DOHH2 (cell line): ENCODE results near the gene ZNF474.

Experiments
- H3F3A ChIP-seq: fragments of 200-600 bp; sonication (generic), shearing (Covaris generic); 2 replicates; pipeline ENCODE4 v1.6.0; 2016; ENCODE audit warnings: antibody characterized with exemption, mild to moderate bottlenecking; ENCODE audit not compliant: control insufficient read depth, insufficient read depth
- H3K27ac ChIP-seq: fragments of 200-600 bp; sonication (generic); 2 replicates; pipeline ENCODE4 v1.5.1; 2014; ENCODE audit warnings: low read depth, mild to moderate bottlenecking, low read length, moderate library complexity
- H3K27me3 ChIP-seq: fragments of 200-600 bp; sonication (generic); 2 replicates; pipeline ENCODE4 v1.6.1; 2014; ENCODE audit warnings: mild to moderate bottlenecking, low read length, mixed read lengths; ENCODE audit not compliant: control insufficient read depth
- H3K36me3 ChIP-seq: fragments of 200-600 bp; sonication (generic); 2 replicates; pipeline ENCODE4 v1.6.1; 2014; ENCODE audit warnings: mild to moderate bottlenecking, low read length, moderate library complexity, mixed read lengths; ENCODE audit not compliant: control insufficient read depth
- H3K4me1 ChIP-seq: fragments of 200-600 bp; sonication (generic); 2 replicates; pipeline ENCODE4 v1.6.1; 2014; ENCODE audit warnings: mild to moderate bottlenecking, low read length, mixed read lengths; ENCODE audit not compliant: control insufficient read depth
- H3K4me2 ChIP-seq: fragments of 200-600 bp; sonication (generic); 2 replicates; pipeline ENCODE4 v1.6.0; 2014; ENCODE audit warnings: mild to moderate bottlenecking, low read length, moderate library complexity
- H3K4me3 ChIP-seq: fragments of 200-600 bp; sonication (generic); 2 replicates; pipeline ENCODE4 v1.5.1; 2014; ENCODE audit warnings: mild to moderate bottlenecking, low read length, mixed read lengths
- H3K79me2 ChIP-seq: fragments of 200-600 bp; sonication (generic); 2 replicates; pipeline ENCODE4 v1.6.1; 2014; ENCODE audit warnings: mild to moderate bottlenecking, low read length, mixed read lengths; ENCODE audit not compliant: control insufficient read depth
- H3K9me2 ChIP-seq: fragments of 200-600 bp; sonication (generic); replicated peaks from 2 replicates; pipeline ENCODE4 v1.6.1; 2014; ENCODE audit warnings: mild to moderate bottlenecking, low read length, mixed read lengths; ENCODE audit not compliant: control insufficient read depth
- H3K9me3 ChIP-seq: fragments of 200-600 bp; sonication (generic); 2 replicates; pipeline ENCODE4 v1.6.1; 2014; ENCODE audit warnings: antibody characterized with exemption, low read length, mixed read lengths; ENCODE audit not compliant: control insufficient read depth, insufficient read depth
- H4K20me1 ChIP-seq: fragments of 200-600 bp; sonication (generic); 2 replicates; pipeline ENCODE4 v1.6.0; 2014; ENCODE audit warnings: low read depth, mild to moderate bottlenecking, antibody characterized with exemption, low read length, moderate library complexity; ENCODE audit not compliant: control insufficient read depth, insufficient read depth
- EZH2phosphoT487 ChIP-seq: fragments of 200-600 bp; sonication (generic); IDR thresholded peaks from 2 replicates; pipeline ENCODE4 v1.6.1; 2017; ENCODE audit warnings: borderline replicate concordance, mild to moderate bottlenecking, antibody characterized with exemption, low read length, moderate library complexity, mixed read lengths
- TF ChIP-seq, protein P1 (sequence below): fragments of 200-600 bp; sonication (generic); IDR thresholded peaks from one replicate; pipeline ENCODE4 v1.5.1; 2014; ENCODE audit warnings: antibody characterized with exemption, mild to moderate bottlenecking, low read depth, low read length; ENCODE audit not compliant: poor library complexity, severe bottlenecking

Gene ZNF474

GRCh38 chr5:122101636-122102285, 27.6 kb upstream of the ZNF474 start:
- Histone ChIP-seq H3K79me2 (no peaks in the 10 kb centered on the region), H3K4me2 (no peak overlapping the region), H3K4me3 (no peak overlapping the region), H3K27me3 (no peaks in the 10 kb centered on the region), H3K27ac (no peak overlapping the region), H3K36me3 (no peaks in the 10 kb centered on the region), H3K9me3 (no peaks in the 10 kb centered on the region), H4K20me1 (no peaks in the 10 kb centered on the region), H3K4me1 (no peaks in the 10 kb centered on the region), H3F3A (no peaks in the 10 kb centered on the region), H3K9me2 (no peaks in the 10 kb centered on the region)
- TF ChIP-seq EZH2phosphoT487 = no peak
- TF ChIP-seq, protein P1, sequence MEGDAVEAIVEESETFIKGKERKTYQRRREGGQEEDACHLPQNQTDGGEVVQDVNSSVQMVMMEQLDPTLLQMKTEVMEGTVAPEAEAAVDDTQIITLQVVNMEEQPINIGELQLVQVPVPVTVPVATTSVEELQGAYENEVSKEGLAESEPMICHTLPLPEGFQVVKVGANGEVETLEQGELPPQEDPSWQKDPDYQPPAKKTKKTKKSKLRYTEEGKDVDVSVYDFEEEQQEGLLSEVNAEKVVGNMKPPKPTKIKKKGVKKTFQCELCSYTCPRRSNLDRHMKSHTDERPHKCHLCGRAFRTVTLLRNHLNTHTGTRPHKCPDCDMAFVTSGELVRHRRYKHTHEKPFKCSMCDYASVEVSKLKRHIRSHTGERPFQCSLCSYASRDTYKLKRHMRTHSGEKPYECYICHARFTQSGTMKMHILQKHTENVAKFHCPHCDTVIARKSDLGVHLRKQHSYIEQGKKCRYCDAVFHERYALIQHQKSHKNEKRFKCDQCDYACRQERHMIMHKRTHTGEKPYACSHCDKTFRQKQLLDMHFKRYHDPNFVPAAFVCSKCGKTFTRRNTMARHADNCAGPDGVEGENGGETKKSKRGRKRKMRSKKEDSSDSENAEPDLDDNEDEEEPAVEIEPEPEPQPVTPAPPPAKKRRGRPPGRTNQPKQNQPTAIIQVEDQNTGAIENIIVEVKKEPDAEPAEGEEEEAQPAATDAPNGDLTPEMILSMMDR = peak; percentile 72

GRCh38 chr5:122102825-122103224, 26.5 kb upstream of the ZNF474 start:
- TF ChIP-seq, protein P1 = no peak
- TF ChIP-seq EZH2phosphoT487 = no peak
- no peak overlapping the region for H3K27ac ChIP-seq

DNA sequence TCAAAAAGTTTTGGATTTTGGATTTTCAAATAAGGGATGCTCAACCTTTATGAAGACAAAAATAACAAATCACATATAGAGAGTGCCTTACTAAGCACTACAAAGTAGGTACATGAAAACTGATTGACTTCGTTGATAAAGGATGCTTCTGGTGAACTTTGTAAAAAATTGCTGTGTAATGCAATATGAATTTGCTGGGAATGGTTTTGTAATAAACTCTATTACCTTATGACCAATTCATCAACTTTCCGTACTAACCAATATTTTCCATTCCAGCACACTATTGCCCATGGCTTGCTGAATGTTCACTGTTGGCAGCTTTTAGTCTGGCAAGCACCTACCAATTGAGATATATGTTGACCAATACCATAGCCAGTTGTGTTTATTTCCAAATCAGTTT, 23.4 kb upstream of the ZNF474 start:
- Histone ChIP-seq H4K20me1 (no peaks in the 10 kb centered on the region), H3K4me2 (no peak overlapping the region), H3K27ac (no peak overlapping the region), H3K9me2 (no peaks in the 10 kb centered on the region), H3K4me3 (no peak overlapping the region), H3F3A (no peaks in the 10 kb centered on the region), H3K79me2 (no peaks in the 10 kb centered on the region), H3K4me1 (no peaks in the 10 kb centered on the region), H3K27me3 (no peaks in the 10 kb centered on the region), H3K36me3 (no peaks in the 10 kb centered on the region), H3K9me3 (no peaks in the 10 kb centered on the region)
- no peak for TF ChIP-seq EZH2phosphoT487
- TF ChIP-seq, protein P1 = no peak

More at GRCh38 chr5:122102825-122103224, 26.5 kb upstream of the ZNF474 start:
- no peaks in the 10 kb centered on the region for H3K4me1 ChIP-seq
- no peaks in the 10 kb centered on the region for H3K36me3 ChIP-seq
- H3K4me3 ChIP-seq = no peak overlapping the region
- H3K79me2 ChIP-seq = no peaks in the 10 kb centered on the region
- H3K27me3 ChIP-seq = no peaks in the 10 kb centered on the region
- no peaks in the 10 kb centered on the region for H3K9me3 ChIP-seq
- H3F3A ChIP-seq = no peaks in the 10 kb centered on the region
- no peak overlapping the region for H3K4me2 ChIP-seq
- H4K20me1 ChIP-seq = no peaks in the 10 kb centered on the region
- no peaks in the 10 kb centered on the region for H3K9me2 ChIP-seq
